HCT116 (cell line): ENCODE data around the gene CNTNAP2. TPM values are rescaled to one million over a fixed set of nuclear protein-coding genes. Genes with fewer than 3 reads are reported as not detected.

Source experiments
- ATAC-seq: fragments of 200-7000 bp; cut with Tn5 transposase; 2 replicates; pipeline ENCODE4 v1.9.1; 2020; ENCODE audit warnings: mild to moderate bottlenecking, moderate library complexity
- BruUV-seq: library from RNA; stranded (reverse); fragments of 400-500 nt; replicated peaks from 2 replicates; lab custom pipeline; 2021; lab: Mats Ljungman, UMichigan
- CTCF ChIA-PET: fragments of 300-600 bp; sonication (Branson Sonifier 250); formaldehyde crosslinking; loops from one replicate; lab custom pipeline; 2021; ENCODE audit warnings: antibody characterized with exemption; lab: Charles Lee
- POLR2A ChIA-PET: fragments of 300-600, 350-600 bp; sonication (Branson Sonifier 250); formaldehyde crosslinking; loops from one replicate; lab custom pipeline; 2021; ENCODE audit warnings: antibody characterized with exemption; lab: Charles Lee
- RAD21 ChIA-PET, 2 experiments: fragments of 300-600 bp; sonication (Branson Sonifier 250); formaldehyde crosslinking; loops; one replicate each; lab custom pipeline; 2023; ENCODE audit warnings: low total read pairs in 2 of 2; ENCODE audit not compliant: uncharacterized antibody in 2 of 2, unreplicated experiment in 2 of 2, low non-redundant PET in 1 of 2; lab: Charles Lee
- DNase-seq: peaks from one replicate; pipeline ENCODE4 v3.0.0-alpha.2; 2010; ENCODE audit warnings: low read depth, low spot score
- H2AFZ ChIP-seq: fragments of 200-600 bp; shearing (Covaris generic), sonication (generic); 2 replicates; pipeline ENCODE4 v1.6.1; 2017; ENCODE audit warnings: low read depth, mixed run types, mixed read lengths, antibody characterized with exemption, low read length; ENCODE audit not compliant: poor library complexity, severe bottlenecking
- H3K27ac ChIP-seq: 2 replicates; pipeline ENCODE4 v1.5.1; 2012; ENCODE audit warnings: low read depth, low read length
- H3K27me3 ChIP-seq: fragments of 200-600 bp; sonication (generic); 2 replicates; pipeline ENCODE4 v1.6.1; 2016; ENCODE audit warnings: mixed run types, low read length, mixed read lengths; ENCODE audit not compliant: insufficient read depth
- H3K36me3 ChIP-seq, 2 experiments: fragments of 200-500 bp in 1 of 2; fragments of 200-600 bp in 1 of 2; sonication (Bioruptor generic) in 1 of 2; sonication (generic) in 1 of 2; 2 replicates each; pipeline versions ENCODE4 v1.5.1 to v1.6.1; 2014 to 2016; ENCODE audit warnings: low read length in 2 of 2, inconsistent platforms in 1 of 2, mixed read lengths in 1 of 2, mixed run types in 1 of 2; ENCODE audit not compliant: insufficient read depth in 2 of 2, control insufficient read depth in 1 of 2
- H3K4me1 ChIP-seq, 2 experiments: fragments of 200-600 bp in 1 of 2; sonication (generic) in 1 of 2; 2 replicates each; pipeline versions ENCODE4 v1.5.1 to v1.6.1; 2012 to 2017; ENCODE audit warnings: low read length in 2 of 2, inconsistent platforms in 1 of 2, mild to moderate bottlenecking in 1 of 2, mixed read lengths in 1 of 2, mixed run types in 1 of 2, moderate library complexity in 1 of 2; ENCODE audit not compliant: insufficient read depth in 2 of 2, control insufficient read depth in 1 of 2
- H3K4me2 ChIP-seq: fragments of 200-600 bp; sonication (generic); 2 replicates; pipeline ENCODE4 v1.6.1; 2017; ENCODE audit warnings: mixed run types, low read length, mixed read lengths
- H3K4me3 ChIP-seq, 2 experiments: fragments of 200-600 bp in 1 of 2; sonication (generic) in 1 of 2; replicated peaks in 1 of 2; 2 replicates each; pipeline ENCODE4 v1.5.1; 2011 to 2016; ENCODE audit warnings: low read length in 2 of 2, control low read depth in 1 of 2, low read depth in 1 of 2, mild to moderate bottlenecking in 1 of 2, mixed read lengths in 1 of 2, mixed run types in 1 of 2
- H3K79me2 ChIP-seq: fragments of 200-600 bp; sonication (generic); 2 replicates; pipeline ENCODE4 v1.6.1; 2017; ENCODE audit warnings: mild to moderate bottlenecking, mixed run types, low read length, moderate library complexity, mixed read lengths; ENCODE audit not compliant: insufficient read depth
- H3K9ac ChIP-seq: fragments of 200-600 bp; sonication (generic); 2 replicates; pipeline ENCODE4 v1.6.1; 2016; ENCODE audit warnings: low read length, mixed read lengths
- H3K9me2 ChIP-seq: fragments of 200-600 bp; sonication (generic), shearing (Covaris generic); 2 replicates; pipeline ENCODE4 v1.6.1; 2017; ENCODE audit warnings: mixed run types, mild to moderate bottlenecking, moderate library complexity; ENCODE audit not compliant: insufficient read depth
- H3K9me3 ChIP-seq, 2 experiments: fragments of 200-500 bp in 1 of 2; fragments of 200-600 bp in 1 of 2; sonication (Bioruptor generic) in 1 of 2; sonication (generic) in 1 of 2; 2 replicates each; pipeline ENCODE4 v1.6.1; 2014 to 2017; ENCODE audit warnings: low read length in 2 of 2, mixed read lengths in 2 of 2, inconsistent platforms in 1 of 2, low read depth in 1 of 2, mild to moderate bottlenecking in 1 of 2, mixed run types in 1 of 2, moderate library complexity in 1 of 2; ENCODE audit not compliant: control insufficient read depth in 1 of 2, insufficient read depth in 1 of 2
- H4K20me1 ChIP-seq: fragments of 200-600 bp; sonication (generic), shearing (Covaris generic); 2 replicates; pipeline ENCODE4 v1.6.1; 2017; ENCODE audit warnings: mixed run types, mild to moderate bottlenecking, moderate library complexity; ENCODE audit not compliant: insufficient read depth
- CBX3 ChIP-seq: IDR thresholded peaks from 2 replicates; pipeline ENCODE4 v1.6.1; 2012; ENCODE audit warnings: low read depth
- CEBPB ChIP-seq: IDR thresholded peaks from 2 replicates; pipeline ENCODE4 v1.6.1; 2012; ENCODE audit warnings: low read depth
- JUND ChIP-seq: IDR thresholded peaks from 2 replicates; pipeline ENCODE4 v1.6.1; 2012
- intact Hi-C: fragments of 100-400 bp; cut with micrococcal nuclease; formaldehyde crosslinking; loops from 2 replicates; pipeline ENCODE4 v1.10.0; 2022
- total RNA-seq: library from RNA; stranded (reverse); gene quantifications from one replicate; pipeline ENCODE4 v1.2.1, GENCODE V29; 2021; ENCODE audit not compliant: unreplicated experiment

CNTNAP2 gene
- total RNA-seq, 1 experiment from 2014 or later, result 0.37 TPM

DNA sequence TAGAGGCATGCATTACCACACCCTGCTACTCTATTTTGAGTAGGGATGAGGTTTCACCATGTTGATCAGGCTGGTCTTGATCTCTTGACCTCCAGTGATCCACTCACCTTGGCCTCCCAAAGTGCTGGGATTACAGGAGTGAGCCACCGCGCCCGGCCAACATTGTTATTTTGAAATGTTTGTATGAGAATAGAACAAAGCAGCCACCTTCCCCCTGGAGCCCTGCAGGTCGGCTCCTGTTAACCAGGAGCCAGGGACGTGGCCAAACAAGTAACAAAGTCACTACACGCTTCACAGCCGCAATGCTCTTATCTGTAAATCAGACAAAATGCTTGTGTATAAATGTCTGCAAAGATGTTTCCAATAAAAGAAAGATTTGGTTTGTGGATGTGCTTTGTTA lies 295.4 kb downstream of the CNTNAP2 start (continued):
- TF ChIP-seq CBX3, result no peak

DNA sequence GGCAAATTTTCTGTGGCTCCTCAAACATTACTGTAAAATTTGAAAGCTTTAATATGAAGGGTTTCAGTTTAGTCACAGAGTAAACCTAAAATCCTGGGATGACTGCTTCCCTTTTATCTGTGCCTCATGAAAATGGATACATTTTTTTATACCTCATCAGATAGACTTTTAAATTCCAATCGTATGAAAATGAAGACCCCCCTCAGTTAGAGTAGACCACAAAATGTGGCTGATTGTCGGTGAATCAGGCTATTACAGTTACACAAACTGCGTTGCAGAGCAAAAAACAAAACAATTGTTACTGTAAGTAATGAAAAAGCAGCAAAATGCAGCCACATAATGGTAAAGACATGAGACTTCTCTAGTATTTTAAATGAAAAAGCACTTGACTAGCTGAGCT lies 296.2 kb downstream of the CNTNAP2 start:
- no TSS peak for BruUV-seq
- no peak for ATAC-seq
- Histone ChIP-seq H3K27me3 (no peaks in the 10 kb centered on the region), H4K20me1 (no peaks in the 10 kb centered on the region), H2AFZ (no peak overlapping the region), H3K9me3 (peaks cover 0 to 21% of the 10 kb centered on the region in 2 experiments; a peak in 2 of 4 replicates), H3K27ac (no peak overlapping the region), H3K9me2 (no peaks in the 10 kb centered on the region), H3K36me3 (no peaks in the 10 kb centered on the region), H3K4me1 (no peaks in the 10 kb centered on the region), H3K4me3 (no peak overlapping the region), H3K79me2 (no peaks in the 10 kb centered on the region), H3K4me2 (no peak overlapping the region), H3K9ac (no peak overlapping the region)
- CTCF ChIA-PET, result no interaction called here
- intact Hi-C loops, result no loop called here
- RAD21 ChIA-PET, result no interaction called here
- no peak for DNase-seq
- POLR2A ChIA-PET, result no interaction called here
- no peak for TF ChIP-seq JUND

DNA sequence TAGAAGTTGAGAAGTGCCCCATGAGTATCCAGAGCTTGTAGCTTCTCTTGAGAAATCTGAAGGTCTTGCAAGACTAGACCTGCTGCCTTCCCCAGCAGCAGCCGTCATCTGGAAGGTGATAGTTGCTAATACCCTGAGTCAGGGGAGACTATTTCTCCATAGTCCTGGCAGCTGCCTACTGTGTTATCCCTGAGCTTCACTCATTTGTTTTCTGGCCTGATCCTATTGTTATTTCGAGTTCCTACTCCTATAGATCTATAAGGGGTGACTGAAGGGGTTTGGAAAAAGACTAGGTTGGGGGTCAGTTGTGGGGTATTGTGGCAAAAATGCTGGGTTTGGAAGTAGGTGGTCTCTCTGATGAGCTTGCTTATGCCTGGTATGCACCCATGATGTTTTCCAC lies 297.8 kb downstream of the CNTNAP2 start:
- Histone ChIP-seq H3K4me2 (no peak overlapping the region), H3K36me3 (no peaks in the 10 kb centered on the region), H3K9me2 (no peaks in the 10 kb centered on the region), H3K4me3 (no peak overlapping the region), H3K9me3 (peaks cover 0 to 21% of the 10 kb centered on the region in 2 experiments; a peak in 2 of 4 replicates), H4K20me1 (no peaks in the 10 kb centered on the region), H3K27ac (no peak overlapping the region), H3K9ac (no peak overlapping the region), H3K79me2 (no peaks in the 10 kb centered on the region), H3K27me3 (no peaks in the 10 kb centered on the region), H3K4me1 (no peaks in the 10 kb centered on the region), H2AFZ (no peak overlapping the region)
- TF ChIP-seq CEBPB, result no peak
- intact Hi-C loops, result no loop called here
- CTCF ChIA-PET, result no interaction called here
- POLR2A ChIA-PET, result no interaction called here
- DNase-seq (no peak), ATAC-seq (no peak)
- RAD21 ChIA-PET, result no interaction called here
- no TSS peak for BruUV-seq
